GM15510 (cell line): Measurements from ENCODE around the gene SPNS2.

Source experiments
- POLR2A ChIP-seq: IDR thresholded peaks from 3 replicates; pipeline ENCODE4 v1.6.1; 2011; ENCODE audit warnings: borderline replicate concordance; ENCODE audit not compliant: insufficient read length; ENCODE audit errors: extremely low read depth

Gene SPNS2

DNA sequence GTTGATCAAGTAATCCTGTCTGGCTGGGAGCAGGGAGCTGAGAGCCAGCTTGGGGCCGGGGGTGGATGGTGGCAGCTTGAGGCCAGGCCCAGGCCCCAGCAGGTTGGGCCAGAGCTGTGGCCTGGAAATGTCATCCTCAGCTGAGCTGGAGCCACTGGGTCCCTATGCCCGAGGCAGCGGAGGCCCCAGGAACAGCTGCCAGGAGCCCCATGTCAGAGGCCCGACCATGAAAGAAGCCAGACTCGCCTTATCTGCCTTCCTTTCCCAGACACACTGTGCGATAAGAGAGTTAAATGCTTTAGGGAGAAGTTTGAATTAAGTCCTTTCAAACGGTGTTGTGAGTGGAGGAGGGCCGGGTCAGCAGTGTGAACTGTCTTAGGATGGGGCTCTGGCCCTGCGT lies 89.1 kb downstream of the SPNS2 start:
- no peak for TF ChIP-seq POLR2A

DNA sequence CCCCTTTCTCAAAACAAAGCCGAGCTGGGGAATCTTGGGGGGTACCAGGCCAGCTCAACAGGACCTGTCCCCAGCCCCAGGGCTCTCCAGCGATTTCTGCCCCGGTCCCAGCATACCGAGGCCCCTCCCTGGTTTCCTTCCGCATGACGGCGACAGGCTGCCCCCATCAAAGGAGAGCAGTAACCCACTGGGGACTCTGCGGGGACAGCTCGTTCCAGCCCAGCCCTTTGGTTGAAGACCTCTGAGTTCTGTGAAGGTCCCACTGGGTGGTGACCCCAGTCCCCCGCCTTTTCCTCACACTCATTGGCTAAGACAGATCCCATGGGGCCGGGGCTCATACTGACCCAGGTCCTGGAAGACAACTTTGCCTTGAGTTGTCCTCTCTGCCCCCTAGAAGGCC lies 89.7 kb downstream of the SPNS2 start:
- no peak for TF ChIP-seq POLR2A
